ENCODE measurements around the gene GNPNAT1.
"Not testable (repeated sequence)": the region's sequence is repeated elsewhere in the genome, so short reads cannot be mapped to it uniquely, and the experiment has no call there.

Gene GNPNAT1

DNA sequence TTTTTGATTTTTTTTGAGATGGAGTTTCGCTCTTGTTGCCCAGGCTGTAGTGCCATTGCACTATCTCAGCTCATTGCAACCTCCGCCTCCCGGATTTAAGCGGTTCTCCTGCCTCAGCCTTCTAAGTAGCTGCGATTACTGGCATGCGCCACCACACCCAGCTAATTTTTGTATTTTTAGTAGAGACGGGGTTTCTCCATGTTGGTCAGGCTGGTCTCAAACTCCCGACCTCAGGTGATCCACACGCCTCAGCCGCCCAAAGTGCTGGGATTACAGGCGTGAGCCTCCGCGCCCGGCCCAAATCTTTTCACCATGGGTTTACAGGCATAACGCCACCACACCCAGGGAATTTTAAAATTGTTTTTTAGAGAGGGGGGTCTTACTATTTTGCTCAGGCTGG is 62.4 kb downstream of the GNPNAT1 start:
- H3K27me3 Mint-ChIP-seq, H3K27ac Mint-ChIP-seq, H3K9me3 Mint-ChIP-seq, H3K4me3 Mint-ChIP-seq, ATAC-seq, DNase-seq: not testable (repeated sequence)
- Mint-ChIP-seq H3K4me1 (peaks cover 31% of the 10 kb centered on the region), H3K36me3 (ENCODE audit: low read depth) (peaks cover 38% of the 10 kb centered on the region)

DNA sequence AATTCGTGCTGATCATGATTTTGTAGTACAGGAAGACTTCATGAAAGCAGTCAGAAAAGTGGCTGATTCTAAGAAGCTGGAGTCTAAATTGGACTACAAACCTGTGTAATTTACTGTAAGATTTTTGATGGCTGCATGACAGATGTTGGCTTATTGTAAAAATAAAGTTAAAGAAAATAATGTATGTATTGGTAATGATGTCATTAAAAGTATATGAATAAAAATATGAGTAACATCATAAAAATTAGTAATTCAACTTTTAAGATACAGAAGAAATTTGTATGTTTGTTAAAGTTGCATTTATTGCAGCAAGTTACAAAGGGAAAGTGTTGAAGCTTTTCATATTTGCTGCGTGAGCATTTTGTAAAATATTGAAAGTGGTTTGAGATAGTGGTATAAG is 63.9 kb downstream of the GNPNAT1 start:
- ATAC-seq, DNase-seq, H3K4me3 Mint-ChIP-seq, H3K9me3 Mint-ChIP-seq, H3K27ac Mint-ChIP-seq, H3K27me3 Mint-ChIP-seq: not testable (repeated sequence)
- peaks cover 36% of the 10 kb centered on the region for H3K36me3 Mint-ChIP-seq (ENCODE audit: low read depth)
- peaks cover 23% of the 10 kb centered on the region for H3K4me1 Mint-ChIP-seq

Data from activated naive CD8-positive, alpha-beta T cell treated with anti-CD3 and anti-CD28 coated beads, Interleukin-2, amount 50 U/mL, for 24 hours (primary cell).